AG04450 (cell line): ENCODE results near the gene FBXL7. TPM values are rescaled to one million over a fixed set of nuclear protein-coding genes. Genes with fewer than 3 reads are reported as not detected.

Experiments used
- CTCF ChIA-PET: fragments of 300-600, 350-600 bp; formaldehyde crosslinking; extraction: SDS; loops from one replicate; lab custom pipeline; 2022; ENCODE audit warnings: antibody characterized with exemption, inconsistent platforms; lab: Charles Lee
- POLR2A ChIA-PET: fragments of 350-600 bp; formaldehyde crosslinking; extraction: SDS; loops from one replicate; lab custom pipeline; 2021; ENCODE audit warnings: antibody characterized with exemption, inconsistent platforms; lab: Yijun Ruan, JAX
- DNase-seq: peaks from one replicate; pipeline ENCODE4 v3.0.0-alpha.2; 2011; ENCODE audit warnings: low read depth, low spot score
- H3K27ac ChIP-seq: one replicate; pipeline ENCODE4 v1.5.1; 2012; ENCODE audit warnings: low read depth, low read length, control low read depth
- H3K27me3 ChIP-seq: one replicate; pipeline ENCODE4 v1.6.0; 2012; ENCODE audit warnings: low read length; ENCODE audit not compliant: control insufficient read depth, insufficient read depth
- H3K4me3 ChIP-seq: 2 replicates; pipeline ENCODE4 v1.5.1; 2011; ENCODE audit warnings: mild to moderate bottlenecking, low read depth, low read length, control low read depth
- H3K9me3 ChIP-seq: 2 replicates; pipeline ENCODE4 v1.5.1; 2012; ENCODE audit warnings: low read length; ENCODE audit not compliant: control insufficient read depth, insufficient read depth
- polyA plus RNA-seq: library from polyadenylated mRNA; depleted of rRNA; stranded (reverse); fragments of >200 nt; gene quantifications from 2 replicates; pipeline ENCODE4 v1.2.3, GENCODE V29; 2011
- TF ChIP-seq, protein P1 (sequence below): IDR thresholded peaks from 2 replicates; pipeline ENCODE4 v1.5.1; 2011; ENCODE audit warnings: low read depth, low read length, control low read depth, inconsistent platforms

Gene FBXL7
- polyA plus RNA-seq, 1 experiment = 10.4 TPM

- no peak for DNase-seq
- no peak overlapping the region for H3K4me3 ChIP-seq
- H3K27ac ChIP-seq = no peak overlapping the region
- no peaks in the 10 kb centered on the region for H3K9me3 ChIP-seq
- no peaks in the 10 kb centered on the region for H3K27me3 ChIP-seq
- ChIA-PET CTCF (interaction anchor here (1.0 kb wide), 1 partner anchor 21 kb away, joined by 4 read pairs; no protein-coding TSS in a partner anchor), POLR2A (no interaction called here)
- TF ChIP-seq, protein P1, sequence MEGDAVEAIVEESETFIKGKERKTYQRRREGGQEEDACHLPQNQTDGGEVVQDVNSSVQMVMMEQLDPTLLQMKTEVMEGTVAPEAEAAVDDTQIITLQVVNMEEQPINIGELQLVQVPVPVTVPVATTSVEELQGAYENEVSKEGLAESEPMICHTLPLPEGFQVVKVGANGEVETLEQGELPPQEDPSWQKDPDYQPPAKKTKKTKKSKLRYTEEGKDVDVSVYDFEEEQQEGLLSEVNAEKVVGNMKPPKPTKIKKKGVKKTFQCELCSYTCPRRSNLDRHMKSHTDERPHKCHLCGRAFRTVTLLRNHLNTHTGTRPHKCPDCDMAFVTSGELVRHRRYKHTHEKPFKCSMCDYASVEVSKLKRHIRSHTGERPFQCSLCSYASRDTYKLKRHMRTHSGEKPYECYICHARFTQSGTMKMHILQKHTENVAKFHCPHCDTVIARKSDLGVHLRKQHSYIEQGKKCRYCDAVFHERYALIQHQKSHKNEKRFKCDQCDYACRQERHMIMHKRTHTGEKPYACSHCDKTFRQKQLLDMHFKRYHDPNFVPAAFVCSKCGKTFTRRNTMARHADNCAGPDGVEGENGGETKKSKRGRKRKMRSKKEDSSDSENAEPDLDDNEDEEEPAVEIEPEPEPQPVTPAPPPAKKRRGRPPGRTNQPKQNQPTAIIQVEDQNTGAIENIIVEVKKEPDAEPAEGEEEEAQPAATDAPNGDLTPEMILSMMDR = no peak
Measured at GRCh38 chr5:15650266-15650665, 150.3 kb downstream of the FBXL7 start.

GRCh38 chr5:15654779-15655178 lies 154.8 kb downstream of the FBXL7 start:
- Histone ChIP-seq H3K27me3 (no peaks in the 10 kb centered on the region), H3K9me3 (no peaks in the 10 kb centered on the region), H3K4me3 (no peak overlapping the region), H3K27ac (no peak overlapping the region)
- POLR2A ChIA-PET = no interaction called here
- no peak for DNase-seq
- CTCF ChIA-PET = no interaction called here
- TF ChIP-seq, protein P1 = no peak

DNA sequence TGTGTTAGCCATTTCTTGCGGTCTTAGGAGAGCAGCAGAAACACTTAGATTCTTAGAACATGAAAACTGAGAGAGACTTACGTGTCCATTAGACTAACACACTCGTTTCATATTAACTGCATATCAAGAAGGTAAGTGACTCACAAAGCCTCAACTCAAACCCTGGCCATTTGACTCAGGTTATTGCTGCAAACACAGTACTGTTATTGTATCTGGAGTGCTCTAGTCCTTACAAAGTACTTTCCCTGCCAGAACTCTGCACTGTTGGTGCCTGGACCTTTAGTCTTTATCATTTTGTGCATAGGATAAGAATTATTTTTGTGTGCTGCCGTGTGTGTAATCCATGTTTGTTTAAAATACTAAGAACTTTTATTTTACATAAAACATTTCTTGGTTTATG lies 155.7 kb downstream of the FBXL7 start:
- ChIA-PET POLR2A (no interaction called here), CTCF (no interaction called here)
- TF ChIP-seq, protein P1 = no peak
- no peak overlapping the region for H3K4me3 ChIP-seq
- no peak overlapping the region for H3K27ac ChIP-seq
- DNase-seq = no peak
- H3K27me3 ChIP-seq = no peaks in the 10 kb centered on the region
- no peaks in the 10 kb centered on the region for H3K9me3 ChIP-seq

DNA sequence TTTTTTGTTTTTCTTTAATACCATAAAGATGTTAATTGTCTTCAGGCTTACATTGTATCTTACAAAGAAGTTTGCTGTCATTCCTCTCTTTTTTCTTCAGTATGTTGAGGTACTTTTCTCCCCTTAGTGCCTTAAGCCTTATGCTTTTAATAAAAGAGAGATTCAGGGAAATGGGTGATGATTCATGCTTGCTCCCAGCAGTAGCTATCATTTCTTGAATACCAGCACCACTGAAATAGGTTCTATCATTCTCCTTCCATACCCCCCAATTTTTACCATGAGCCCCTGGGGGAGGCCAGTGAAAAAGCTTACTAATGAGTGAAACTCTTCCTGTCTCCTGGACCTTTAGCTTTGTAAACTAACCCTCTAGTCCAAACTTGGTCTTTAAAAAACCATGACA lies 165.0 kb downstream of the FBXL7 start:
- CTCF ChIA-PET = no interaction called here
- no peak overlapping the region for H3K27ac ChIP-seq
- no peak for DNase-seq
- TF ChIP-seq, protein P1 = no peak
- no peaks in the 10 kb centered on the region for H3K9me3 ChIP-seq
- no peaks in the 10 kb centered on the region for H3K27me3 ChIP-seq
- POLR2A ChIA-PET = no interaction called here
- H3K4me3 ChIP-seq = no peak overlapping the region

GRCh38 chr5:15669826-15670225 lies 169.8 kb downstream of the FBXL7 start:
- POLR2A ChIA-PET = no interaction called here
- no peak for DNase-seq

More at GRCh38 chr5:15669826-15670225, 169.8 kb downstream of the FBXL7 start:
- Histone ChIP-seq H3K27ac (no peak overlapping the region), H3K4me3 (no peak overlapping the region), H3K9me3 (no peaks in the 10 kb centered on the region), H3K27me3 (no peaks in the 10 kb centered on the region)
- TF ChIP-seq, protein P1 = no peak
- CTCF ChIA-PET = no interaction called here
